ENCODE data around the gene PDE6H. TPM values are rescaled to one million over a fixed set of nuclear protein-coding genes. Genes with fewer than 3 reads are reported as not detected.

The PDE6H gene
- total and polyA plus RNA-seq, 4 donors, result 0.08 to 0.88 TPM; not detected in 2

DNA sequence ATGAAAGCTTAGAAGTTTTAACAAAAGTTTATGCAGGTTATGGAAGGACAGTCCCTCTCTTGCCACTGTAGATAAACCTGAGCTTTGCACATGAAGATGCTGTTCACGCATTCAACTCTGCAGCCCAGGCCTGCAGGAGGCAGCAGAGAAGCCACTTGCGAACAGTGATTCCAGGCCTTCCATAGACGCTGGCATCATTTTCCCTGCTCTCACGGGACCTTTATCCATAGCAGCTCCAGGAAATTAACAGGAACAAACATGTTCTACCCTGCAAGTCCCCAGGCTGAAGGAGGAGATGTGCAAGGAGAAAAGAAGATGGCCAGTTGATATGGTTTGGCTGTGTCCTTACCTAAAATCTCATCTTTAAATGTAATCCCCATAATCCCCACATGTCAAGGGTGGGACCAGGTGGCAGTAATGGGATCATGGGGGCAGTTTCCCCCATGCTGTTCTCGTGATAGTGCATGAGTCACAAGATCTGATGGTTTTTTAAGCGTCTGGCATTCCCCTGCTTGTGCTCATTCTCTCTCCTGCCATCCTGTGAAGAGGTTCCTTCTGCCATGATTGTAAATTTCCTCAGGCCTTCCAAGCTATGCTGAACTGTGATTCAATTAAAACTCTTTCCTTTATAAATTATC lies 36.5 kb upstream of the PDE6H start:
- H3K27me3 ChIP-seq (ENCODE audit: control insufficient read depth in 3 of 3, insufficient read depth in 3 of 3, low read length in 2 of 3), result no peaks in the 10 kb centered on the region
- no peak for ATAC-seq (ENCODE audit: insufficient read depth, low FRiP score)
- no peak overlapping the region for H3K27ac ChIP-seq (ENCODE audit: low read depth in 1 of 2, low read length in 1 of 2)
- H3K9ac ChIP-seq (ENCODE audit: insufficient read depth in 1 of 2, low read length in 2 of 2), result no peak overlapping the region
- WGBS, 2 donors, result 90 to 94% methylated on average over 6 of the region's 6 CpGs
- TF ChIP-seq, protein P1, sequence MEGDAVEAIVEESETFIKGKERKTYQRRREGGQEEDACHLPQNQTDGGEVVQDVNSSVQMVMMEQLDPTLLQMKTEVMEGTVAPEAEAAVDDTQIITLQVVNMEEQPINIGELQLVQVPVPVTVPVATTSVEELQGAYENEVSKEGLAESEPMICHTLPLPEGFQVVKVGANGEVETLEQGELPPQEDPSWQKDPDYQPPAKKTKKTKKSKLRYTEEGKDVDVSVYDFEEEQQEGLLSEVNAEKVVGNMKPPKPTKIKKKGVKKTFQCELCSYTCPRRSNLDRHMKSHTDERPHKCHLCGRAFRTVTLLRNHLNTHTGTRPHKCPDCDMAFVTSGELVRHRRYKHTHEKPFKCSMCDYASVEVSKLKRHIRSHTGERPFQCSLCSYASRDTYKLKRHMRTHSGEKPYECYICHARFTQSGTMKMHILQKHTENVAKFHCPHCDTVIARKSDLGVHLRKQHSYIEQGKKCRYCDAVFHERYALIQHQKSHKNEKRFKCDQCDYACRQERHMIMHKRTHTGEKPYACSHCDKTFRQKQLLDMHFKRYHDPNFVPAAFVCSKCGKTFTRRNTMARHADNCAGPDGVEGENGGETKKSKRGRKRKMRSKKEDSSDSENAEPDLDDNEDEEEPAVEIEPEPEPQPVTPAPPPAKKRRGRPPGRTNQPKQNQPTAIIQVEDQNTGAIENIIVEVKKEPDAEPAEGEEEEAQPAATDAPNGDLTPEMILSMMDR (IDR thresholded peaks at IDR 0.05; ENCODE audit: control extremely low read depth, extremely low read depth), result no peak
- no peak overlapping the region for H3K4me3 ChIP-seq
- DNase-seq, result no peak
- H3K9me3 ChIP-seq (ENCODE audit: control insufficient read depth in 4 of 4, insufficient read depth in 3 of 4, low read length in 3 of 4), result no peaks in the 10 kb centered on the region
- H3K36me3 ChIP-seq (ENCODE audit: control insufficient read depth in 4 of 4, insufficient read depth in 4 of 4, low read length in 4 of 4), result no peaks in the 10 kb centered on the region
- peaks cover 0 to 7% (median 0%) of the 10 kb centered on the region in 5 donors for H3K4me1 ChIP-seq (ENCODE audit: control insufficient read depth in 5 of 5, insufficient read depth in 5 of 5, low read length in 5 of 5)

DNA sequence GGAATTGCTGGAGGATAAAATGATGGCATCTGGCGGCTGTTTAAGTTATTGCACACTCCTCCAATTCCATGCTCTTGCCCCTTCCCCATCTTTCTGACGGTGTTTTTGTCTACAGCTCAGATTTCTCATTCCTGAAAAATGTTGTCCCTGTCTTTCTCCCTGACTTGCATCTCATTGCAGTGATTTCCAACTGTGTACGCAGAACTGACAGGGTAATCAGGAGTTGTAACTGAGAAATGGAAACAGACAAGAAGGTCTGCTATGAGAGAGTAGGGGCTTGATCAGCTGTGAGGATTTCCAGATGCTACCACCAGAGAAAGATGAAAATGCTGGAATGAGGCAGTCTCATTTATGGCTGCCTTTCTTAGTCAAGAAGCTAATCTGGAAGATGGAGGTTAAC lies 35.8 kb upstream of the PDE6H start:
- WGBS, 2 donors, result 95 to 98% methylated on average over 3 of the region's 3 CpGs
- Histone ChIP-seq H3K9me3 (ENCODE audit: control insufficient read depth in 4 of 4, insufficient read depth in 3 of 4, low read length in 3 of 4) (no peaks in the 10 kb centered on the region), H3K4me1 (ENCODE audit: control insufficient read depth in 5 of 5, insufficient read depth in 5 of 5, low read length in 5 of 5) (peaks cover 0 to 7% (median 0%) of the 10 kb centered on the region in 5 donors), H3K27ac (ENCODE audit: low read depth in 1 of 2, low read length in 1 of 2) (no peak overlapping the region), H3K27me3 (ENCODE audit: control insufficient read depth in 3 of 3, insufficient read depth in 3 of 3, low read length in 2 of 3) (no peaks in the 10 kb centered on the region), H3K9ac (ENCODE audit: insufficient read depth in 1 of 2, low read length in 2 of 2) (no peak overlapping the region), H3K4me3 (no peak overlapping the region), H3K36me3 (ENCODE audit: control insufficient read depth in 4 of 4, insufficient read depth in 4 of 4, low read length in 4 of 4) (no peaks in the 10 kb centered on the region)
- DNase-seq (no peak), ATAC-seq (ENCODE audit: insufficient read depth, low FRiP score) (no peak)
- TF ChIP-seq, protein P1 (IDR thresholded peaks at IDR 0.05; ENCODE audit: control extremely low read depth, extremely low read depth), result no peak

DNA sequence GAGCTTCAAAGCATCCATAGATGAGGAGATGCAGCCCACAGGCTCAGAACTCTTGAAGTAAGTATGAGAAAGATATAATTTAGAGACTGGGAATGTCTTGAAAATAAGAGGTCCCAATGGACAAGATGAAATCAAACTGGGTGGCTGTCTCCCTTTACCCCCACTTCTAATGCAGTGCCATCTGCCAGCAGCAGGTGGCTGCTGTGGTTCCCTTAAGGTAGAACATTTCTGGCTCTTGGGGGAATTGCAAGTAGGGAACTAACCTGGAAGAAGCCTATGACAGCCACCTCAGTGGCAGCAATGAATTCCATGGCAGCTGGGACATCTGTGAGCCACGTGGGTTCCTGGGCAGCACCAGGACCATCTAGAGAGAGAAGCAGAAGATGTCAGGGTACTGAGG lies 35.2 kb upstream of the PDE6H start:
- Histone ChIP-seq H3K9me3 (ENCODE audit: control insufficient read depth in 4 of 4, insufficient read depth in 3 of 4, low read length in 3 of 4) (no peaks in the 10 kb centered on the region), H3K9ac (ENCODE audit: insufficient read depth in 1 of 2, low read length in 2 of 2) (no peak overlapping the region), H3K27me3 (ENCODE audit: control insufficient read depth in 3 of 3, insufficient read depth in 3 of 3, low read length in 2 of 3) (no peaks in the 10 kb centered on the region), H3K27ac (ENCODE audit: low read depth in 1 of 2, low read length in 1 of 2) (no peak overlapping the region), H3K4me3 (no peak overlapping the region), H3K36me3 (ENCODE audit: control insufficient read depth in 4 of 4, insufficient read depth in 4 of 4, low read length in 4 of 4) (peaks cover 0 to 4% (median 1%) of the 10 kb centered on the region in 4 donors), H3K4me1 (ENCODE audit: control insufficient read depth in 5 of 5, insufficient read depth in 5 of 5, low read length in 5 of 5) (peaks cover 0 to 7% (median 0%) of the 10 kb centered on the region in 5 donors)
- TF ChIP-seq, protein P1 (IDR thresholded peaks at IDR 0.05; ENCODE audit: control extremely low read depth, extremely low read depth), result no peak
- 71 to 93% methylated on average over 1 of the region's 1 CpG for WGBS, 2 donors
- DNase-seq (no peak), ATAC-seq (ENCODE audit: insufficient read depth, low FRiP score) (no peak)

DNA sequence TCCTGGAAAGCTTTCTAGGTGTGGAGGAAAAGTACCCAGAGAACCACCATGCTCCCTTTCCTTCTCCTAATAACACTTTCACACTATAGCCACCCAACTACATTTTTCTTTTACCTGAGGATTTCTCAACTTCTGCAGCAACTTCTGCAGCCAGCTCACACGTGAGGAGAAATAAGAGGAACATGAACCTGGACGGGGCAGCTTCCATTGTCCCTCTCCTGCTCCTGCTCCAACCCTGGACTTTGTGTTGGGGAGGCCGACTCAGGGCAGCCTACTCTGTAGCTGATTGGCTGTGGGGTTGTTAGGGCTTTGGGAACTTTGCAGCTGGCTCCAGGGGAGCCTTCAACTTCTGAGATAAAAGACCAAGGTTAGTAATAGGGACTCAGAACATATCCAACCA lies 34.5 kb upstream of the PDE6H start, which contains the start of gene ERP27:
ERP27 (minus strand) TSS at position 237 of the 400 bp plus-strand sequence; CDS start at position 208, 29 bp downstream.
- Histone ChIP-seq H3K36me3 (ENCODE audit: control insufficient read depth in 4 of 4, insufficient read depth in 4 of 4, low read length in 4 of 4) (peaks cover 0 to 4% (median 1%) of the 10 kb centered on the region in 4 donors), H3K9ac (ENCODE audit: insufficient read depth in 1 of 2, low read length in 2 of 2) (no peak within 1 kb of the TSS), H3K27ac (ENCODE audit: low read depth in 1 of 2, low read length in 1 of 2) (no peak within 1 kb of the TSS), H3K4me3 (no peak within 1 kb of the TSS), H3K4me1 (ENCODE audit: control insufficient read depth in 5 of 5, insufficient read depth in 5 of 5, low read length in 5 of 5) (peaks cover 0 to 7% (median 0%) of the 10 kb centered on the region in 5 donors), H3K27me3 (ENCODE audit: control insufficient read depth in 3 of 3, insufficient read depth in 3 of 3, low read length in 2 of 3) (no peaks in the 10 kb centered on the region), H3K9me3 (ENCODE audit: control insufficient read depth in 4 of 4, insufficient read depth in 3 of 4, low read length in 3 of 4) (no peaks in the 10 kb centered on the region)
- WGBS, 2 donors, result 56 to 83% methylated on average over 3 of the region's 3 CpGs
- TF ChIP-seq, protein P1 (IDR thresholded peaks at IDR 0.05; ENCODE audit: control extremely low read depth, extremely low read depth), result no peak
- ATAC-seq (ENCODE audit: insufficient read depth, low FRiP score) (no peak), DNase-seq (no peak)

Measured in lung (tissue), 12 donors.